Endothelial cell of umbilical vein (primary cell): ENCODE results near the gene CLEC11A.

Experiments
- CTCF ChIP-seq, 2 donors: IDR thresholded peaks; 1 replicate in 1 of 2; 2 replicates in 1 of 2; pipeline ENCODE4 v1.5.1; 2011; ENCODE audit warnings: low read length in 2 of 2, mild to moderate bottlenecking in 2 of 2, moderate library complexity in 2 of 2, control low read depth in 1 of 2, inconsistent platforms in 1 of 2, low read depth in 1 of 2; ENCODE audit not compliant: insufficient read depth in 1 of 2; ENCODE audit errors: extremely low read depth in 1 of 2
- MAX ChIP-seq: IDR thresholded peaks from 2 replicates; pipeline ENCODE4 v1.6.1; 2011; ENCODE audit not compliant: insufficient read depth, insufficient read length

- no peak for TF ChIP-seq CTCF (IDR thresholded peaks at IDR 0.05; ENCODE audit: extremely low read depth in 1 of 2, insufficient read depth in 1 of 2, low read depth in 1 of 2, low read length in 2 of 2)
- no peak for TF ChIP-seq MAX
Observed at GRCh38 chr19:50706387-50706786, 16.8 kb upstream of the CLEC11A start.
